ENCODE data around the gene ANKRD6.

ANKRD6 gene

GRCh38 chr6:89432875-89433251 is at the start of gene ANKRD6:
Gene ANKRD6 (plus strand): TSS chr6:89433152. CDS start chr6:89566977, 133,825 bp downstream.
- POLR2A ChIA-PET: no interaction called here
- DNase-seq (ENCODE audit: extremely low spot score): peak; percentile 91
- CTCF ChIA-PET: interaction anchor here (0.6 to 3.4 kb wide), 46 partner anchors 8 to 1172 kb away, joined by 3 to 68 read pairs (median 4); partner anchors contain the start of gene RRAGD
- peak; percentile 97 for TF ChIP-seq CTCF (IDR thresholded peaks at IDR 0.05; ENCODE audit: control extremely low read depth, extremely low read depth, low read depth, missing control alignments)

- TF ChIP-seq CTCF (IDR thresholded peaks at IDR 0.05; ENCODE audit: control extremely low read depth, extremely low read depth, low read depth, missing control alignments): no peak
- DNase-seq (ENCODE audit: extremely low spot score): no peak
- ChIA-PET CTCF (interaction anchor here (0.9 to 1.7 kb wide), 7 partner anchors 9 to 47 kb away, joined by 3 to 12 read pairs (median 3); no protein-coding TSS in a partner anchor), POLR2A (no interaction called here)
Observed at GRCh38 chr6:89385156-89385667, 47.7 kb upstream of the ANKRD6 start.

GRCh38 chr6:89385846-89386245 is 47.1 kb upstream of the ANKRD6 start:
- POLR2A ChIA-PET: no interaction called here
- TF ChIP-seq CTCF (IDR thresholded peaks at IDR 0.05; ENCODE audit: control extremely low read depth, extremely low read depth, low read depth, missing control alignments): no peak
- DNase-seq (ENCODE audit: extremely low spot score): no peak
- CTCF ChIA-PET: interaction anchor here (1.1 to 1.7 kb wide), 5 partner anchors 10 to 47 kb away, joined by 3 to 12 read pairs (median 4); no protein-coding TSS in a partner anchor

GRCh38 chr6:89386917-89387491 is 45.9 kb upstream of the ANKRD6 start:
- POLR2A ChIA-PET: interaction anchor here (0.6 kb wide), 1 partner anchor 30 kb away, joined by 3 read pairs; no protein-coding TSS in a partner anchor

GRCh38 chr6:89387516-89388201 is 45.3 kb upstream of the ANKRD6 start:
- TF ChIP-seq CTCF (IDR thresholded peaks at IDR 0.05; ENCODE audit: control extremely low read depth, extremely low read depth, low read depth, missing control alignments): no peak
- CTCF ChIA-PET: interaction anchor here (1.0 to 5.1 kb wide), 4 partner anchors 9 to 44 kb away, joined by 3 to 36 read pairs (median 4); no protein-coding TSS in a partner anchor
- POLR2A ChIA-PET: interaction anchor here (0.6 kb wide), 1 partner anchor 31 kb away, joined by 3 read pairs; no protein-coding TSS in a partner anchor
- DNase-seq (ENCODE audit: extremely low spot score): peak; percentile 68

More at GRCh38 chr6:89386917-89387491, 45.9 kb upstream of the ANKRD6 start:
- CTCF ChIA-PET: interaction anchor here (1.0 to 5.1 kb wide), 4 partner anchors 9 to 45 kb away, joined by 3 to 36 read pairs (median 4); no protein-coding TSS in a partner anchor
- no peak for DNase-seq (ENCODE audit: extremely low spot score)
- TF ChIP-seq CTCF (IDR thresholded peaks at IDR 0.05; ENCODE audit: control extremely low read depth, extremely low read depth, low read depth, missing control alignments): no peak

- CTCF ChIA-PET: interaction anchor here (5.1 kb wide), 1 partner anchor 17 kb away, joined by 36 read pairs; no protein-coding TSS in a partner anchor
- DNase-seq (ENCODE audit: extremely low spot score): no peak
- POLR2A ChIA-PET: no interaction called here
- TF ChIP-seq CTCF (IDR thresholded peaks at IDR 0.05; ENCODE audit: control extremely low read depth, extremely low read depth, low read depth, missing control alignments): no peak
Observed at GRCh38 chr6:89388846-89389245, 44.1 kb upstream of the ANKRD6 start.

Data from GM10248 (cell line).